Urinary bladder (tissue), 4 donors: Measurements from ENCODE around the gene PIK3R1. TPM values are rescaled to one million over a fixed set of nuclear protein-coding genes. Genes with fewer than 3 reads are reported as not detected.

Source experiments
- DNase-seq: peaks from one replicate; pipeline ENCODE4 v3.0.0-alpha.2; 2015; ENCODE audit errors: extremely low spot score
- H3K27ac ChIP-seq: one replicate; pipeline ENCODE4 v1.5.1; 2013; ENCODE audit warnings: low read depth, mild to moderate bottlenecking, moderate library complexity
- H3K36me3 ChIP-seq: one replicate; pipeline ENCODE4 v1.6.1; 2013; ENCODE audit warnings: mild to moderate bottlenecking, moderate library complexity; ENCODE audit not compliant: insufficient read depth
- H3K4me1 ChIP-seq: one replicate; pipeline ENCODE4 v1.6.1; 2013; ENCODE audit warnings: mild to moderate bottlenecking, moderate library complexity; ENCODE audit not compliant: insufficient read depth
- H3K4me3 ChIP-seq: one replicate; pipeline ENCODE4 v1.5.1; 2013; ENCODE audit warnings: low read depth, low read length
- WGBS: extraction: QIAGEN DNeasy Blood & Tissue Kit; methylation state at CpG from one replicate; pipeline ENCODE4 v1.1.7; 2013; 5-methylcytosine and 5-hydroxymethylcytosine counted together
- polyA plus RNA-seq: library from polyadenylated mRNA; stranded (reverse); fragments of 200-250 nt; gene quantifications from one replicate; pipeline ENCODE4 v1.2.3, GENCODE V29; 2013
- total RNA-seq: library from RNA; depleted of rRNA; stranded (reverse); fragments of >200 nt; gene quantifications from one replicate; pipeline ENCODE4 v1.2.3, GENCODE V29; 2014
- donor health status: healthy with polysubstance abuse.
- donor health status: healthy.

PIK3R1 gene
- total and polyA plus RNA-seq, 2 donors: 66.4 to 128 TPM

GRCh38 chr5:68214482-68215207, 911 bp upstream of the PIK3R1 start:
- no peaks in the 10 kb centered on the region for H3K36me3 ChIP-seq
- H3K27ac ChIP-seq: peak overlapping the region; percentile 98
- peak overlapping the region; percentile 90 for H3K4me3 ChIP-seq
- H3K4me1 ChIP-seq: peaks cover 2% of the 10 kb centered on the region
- DNase-seq: no peak
- 3% methylated on average over 37 of the region's 37 CpGs for WGBS

DNA sequence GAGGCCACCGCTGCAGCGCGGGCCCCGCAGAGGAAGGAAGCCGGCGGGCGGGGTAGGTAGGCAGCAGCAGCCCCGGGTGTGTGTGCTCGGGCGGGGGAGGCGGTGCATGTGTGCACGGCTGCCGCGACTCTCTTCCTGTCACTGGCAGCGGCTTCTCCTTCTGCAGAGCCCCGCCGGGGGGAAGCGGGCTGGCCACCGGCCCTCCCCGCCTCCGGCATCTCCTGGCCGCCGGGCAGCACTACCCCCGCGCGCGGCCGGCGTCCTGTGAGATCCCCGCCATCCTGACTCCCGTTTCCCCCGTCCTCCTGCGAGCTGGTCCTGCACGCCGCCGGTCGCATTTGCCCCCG, 315 bp downstream of the PIK3R1 start:
- DNase-seq: no peak
- Histone ChIP-seq H3K4me1 (peaks cover 5% of the 10 kb centered on the region), H3K36me3 (no peaks in the 10 kb centered on the region), H3K27ac (peak overlapping the region; percentile 87), H3K4me3 (peak overlapping the region; percentile 90)
- WGBS: 1% methylated on average over 38 of the region's 38 CpGs

- under 1% methylated on average over 49 of the region's 49 CpGs for WGBS
- H3K4me1 ChIP-seq: peaks cover 5% of the 10 kb centered on the region
- no peaks in the 10 kb centered on the region for H3K36me3 ChIP-seq
- H3K27ac ChIP-seq: peak overlapping the region; percentile 87
- peak overlapping the region; percentile 90 for H3K4me3 ChIP-seq
- no peak for DNase-seq
Observed at GRCh38 chr5:68216245-68217046, 890 bp downstream of the PIK3R1 start.

DNA sequence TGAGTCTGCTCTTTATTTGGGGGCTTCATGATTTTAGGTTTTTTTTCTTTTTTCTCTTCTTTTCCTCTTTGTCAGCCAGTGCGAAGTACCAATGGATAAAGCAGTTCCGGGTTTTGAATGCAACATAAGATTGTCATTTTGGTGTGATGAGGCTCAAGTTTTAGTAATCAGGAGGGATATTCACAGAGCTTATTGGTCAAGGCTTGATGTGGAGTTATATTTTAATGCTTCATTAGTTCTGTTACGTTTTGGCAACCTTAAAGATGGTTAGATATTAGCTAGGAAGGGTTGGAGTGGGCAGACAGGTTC, 1.4 kb downstream of the PIK3R1 start:
- H3K36me3 ChIP-seq: no peaks in the 10 kb centered on the region
- peak overlapping the region; percentile 87 for H3K27ac ChIP-seq
- H3K4me1 ChIP-seq: peaks cover 5% of the 10 kb centered on the region
- 0% methylated on average over 3 of the region's 3 CpGs for WGBS
- DNase-seq: no peak
- H3K4me3 ChIP-seq: peak overlapping the region; percentile 90

DNA sequence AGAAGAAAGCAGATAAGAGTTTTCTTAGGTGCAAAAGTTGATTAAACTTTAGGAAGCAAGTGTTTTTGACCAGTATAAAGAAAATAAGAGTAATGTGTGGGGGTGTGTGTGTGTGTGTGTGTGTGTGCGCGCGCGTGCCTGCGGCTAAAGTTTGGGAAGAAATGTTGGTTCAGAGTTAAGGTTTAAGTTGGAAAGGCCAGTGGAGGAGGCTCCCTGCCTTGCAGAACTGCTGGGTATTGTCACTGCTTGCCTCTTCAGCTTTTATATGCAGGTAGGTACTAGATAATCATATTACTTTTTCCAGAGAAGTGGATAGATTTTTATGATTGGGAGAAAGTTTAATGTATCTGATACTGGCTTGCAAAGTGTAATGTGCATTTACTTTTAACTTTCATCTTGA, 2.0 kb downstream of the PIK3R1 start:
- DNase-seq: no peak
- H3K4me1 ChIP-seq: peaks cover 5% of the 10 kb centered on the region
- H3K27ac ChIP-seq: no peak overlapping the region
- 8% methylated on average over 5 of the region's 5 CpGs for WGBS
- peak overlapping the region; percentile 90 for H3K4me3 ChIP-seq
- H3K36me3 ChIP-seq: no peaks in the 10 kb centered on the region

DNA sequence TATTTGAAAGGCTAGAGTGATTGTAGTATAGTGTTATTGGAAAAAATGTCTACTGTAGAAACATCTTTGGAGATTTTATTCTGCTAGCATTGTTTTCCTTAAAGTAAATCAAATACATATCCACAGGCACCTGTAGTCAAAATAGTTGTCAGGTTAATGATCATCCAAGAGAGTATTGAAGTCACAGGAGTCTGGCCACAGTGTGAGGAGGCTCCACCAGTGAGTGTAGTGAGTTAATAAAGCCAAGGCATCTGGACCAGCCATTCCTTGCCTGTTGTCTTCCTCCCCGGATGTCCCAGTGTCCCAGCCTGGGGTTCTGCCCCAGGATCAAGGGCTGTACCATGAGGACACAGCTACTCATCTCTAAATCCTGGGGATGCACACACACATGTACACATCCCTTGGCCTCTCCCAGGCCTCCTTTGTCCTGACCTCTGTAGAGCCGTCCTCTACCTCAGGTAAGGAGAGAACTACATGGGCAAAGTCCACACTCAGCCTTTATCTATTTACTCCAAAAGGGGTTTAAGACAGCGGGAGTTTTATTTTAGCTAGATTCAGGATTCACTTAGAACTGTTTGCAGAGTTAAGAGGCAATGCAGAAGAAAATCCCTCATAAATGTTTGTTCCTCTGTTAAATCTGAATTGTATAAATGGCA, 3.7 kb downstream of the PIK3R1 start:
- peaks cover 7% of the 10 kb centered on the region for H3K4me1 ChIP-seq
- peak overlapping the region; percentile 12 for H3K4me3 ChIP-seq
- H3K27ac ChIP-seq: no peak overlapping the region
- 69% methylated on average over 3 of the region's 3 CpGs for WGBS
- no peak for DNase-seq
- H3K36me3 ChIP-seq: no peaks in the 10 kb centered on the region

- DNase-seq: no peak
- Histone ChIP-seq H3K4me3 (no peak overlapping the region), H3K4me1 (peaks cover 7% of the 10 kb centered on the region), H3K27ac (no peak overlapping the region), H3K36me3 (no peaks in the 10 kb centered on the region)
- 96% methylated on average over 7 of the region's 7 CpGs for WGBS
Observed at GRCh38 chr5:68220260-68220659, 4.7 kb downstream of the PIK3R1 start.

- WGBS: 93% methylated on average over 2 of the region's 2 CpGs
- Histone ChIP-seq H3K27ac (no peak overlapping the region), H3K36me3 (no peaks in the 10 kb centered on the region), H3K4me1 (peaks cover 7% of the 10 kb centered on the region), H3K4me3 (no peak overlapping the region)
- DNase-seq: no peak
Observed at GRCh38 chr5:68220914-68221313, 5.4 kb downstream of the PIK3R1 start.

DNA sequence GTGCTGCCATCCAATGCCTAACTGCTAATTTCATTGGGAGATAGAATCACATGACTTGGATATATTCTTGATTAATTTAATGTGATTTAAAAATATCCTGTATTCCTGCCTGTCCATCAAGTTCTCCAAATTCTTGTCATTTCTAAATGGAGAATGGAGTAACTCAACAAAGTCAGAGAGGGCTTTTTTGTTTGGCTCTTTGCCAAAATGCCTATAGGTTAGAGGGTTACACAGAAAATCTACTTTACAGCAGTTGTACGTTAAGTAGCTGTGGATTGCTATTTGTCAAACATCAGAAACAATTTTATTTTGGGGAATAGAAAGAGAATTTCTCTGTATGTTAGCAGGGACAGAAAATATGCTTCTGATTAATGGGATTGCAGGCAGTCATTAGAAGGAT, 5.9 kb downstream of the PIK3R1 start:
- Histone ChIP-seq H3K4me1 (peaks cover 7% of the 10 kb centered on the region), H3K36me3 (no peaks in the 10 kb centered on the region), H3K4me3 (no peak overlapping the region), H3K27ac (no peak overlapping the region)
- DNase-seq: no peak
- 87% methylated on average over 1 of the region's 1 CpG for WGBS

GRCh38 chr5:68222310-68222709, 6.8 kb downstream of the PIK3R1 start:
- no peak for DNase-seq
- no peak overlapping the region for H3K27ac ChIP-seq
- peaks cover 2% of the 10 kb centered on the region for H3K36me3 ChIP-seq
- H3K4me3 ChIP-seq: no peak overlapping the region
- H3K4me1 ChIP-seq: peaks cover 7% of the 10 kb centered on the region
- WGBS: 81% methylated on average over 3 of the region's 3 CpGs

GRCh38 chr5:68222824-68223354, 7.3 kb downstream of the PIK3R1 start:
- Histone ChIP-seq H3K4me1 (peaks cover 7% of the 10 kb centered on the region), H3K36me3 (peaks cover 5% of the 10 kb centered on the region), H3K27ac (no peak overlapping the region), H3K4me3 (no peak overlapping the region)
- DNase-seq: no peak
- WGBS: 85% methylated on average over 4 of the region's 4 CpGs

- DNase-seq: no peak
- Histone ChIP-seq H3K4me1 (peaks cover 7% of the 10 kb centered on the region), H3K27ac (no peak overlapping the region), H3K4me3 (no peak overlapping the region), H3K36me3 (peaks cover 5% of the 10 kb centered on the region)
Observed at GRCh38 chr5:68223904-68224303, 8.3 kb downstream of the PIK3R1 start.

DNA sequence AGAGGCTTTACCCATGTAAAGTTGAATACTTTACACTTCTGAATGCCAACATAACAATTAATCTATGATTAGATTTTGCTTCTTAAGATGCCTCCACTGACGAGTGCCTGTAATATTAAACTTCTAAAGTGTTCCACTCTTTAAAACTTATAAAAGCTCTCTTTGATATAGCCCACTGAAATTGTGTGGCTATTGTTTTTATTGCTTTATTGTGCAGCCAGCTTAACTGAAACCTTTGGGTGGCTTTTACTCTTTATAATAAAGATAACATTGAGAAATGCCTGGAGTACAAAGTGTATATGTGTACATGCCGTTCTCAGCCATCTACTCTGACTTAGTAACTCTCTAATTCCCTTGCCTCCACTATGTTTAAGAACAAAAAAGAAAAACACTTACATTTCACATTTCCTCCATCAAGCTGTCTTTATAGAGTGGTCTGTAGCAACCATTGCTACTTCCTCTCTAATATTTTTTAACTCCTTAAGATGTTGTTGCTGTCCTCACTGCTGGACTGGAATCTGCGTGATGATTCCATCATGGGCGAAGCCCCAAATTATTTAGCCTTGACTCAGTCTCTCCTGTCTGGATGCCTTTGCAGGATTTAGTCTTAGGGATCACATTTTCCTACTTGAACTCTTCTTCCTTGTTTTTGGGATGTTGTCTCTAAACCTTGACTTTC, 9.1 kb downstream of the PIK3R1 start:
- Histone ChIP-seq H3K36me3 (peaks cover 5% of the 10 kb centered on the region), H3K27ac (no peak overlapping the region), H3K4me1 (peaks cover 5% of the 10 kb centered on the region), H3K4me3 (no peak overlapping the region)
- WGBS: 49% methylated on average over 4 of the region's 4 CpGs
- no peak for DNase-seq
